Hepatocyte (in vitro differentiated cells): ENCODE results near the gene ATR. TPM values are rescaled to one million over a fixed set of nuclear protein-coding genes. Genes with fewer than 3 reads are reported as not detected.

Source experiments
- DNase-seq: peaks from one replicate; pipeline ENCODE4 v3.0.0-alpha.2; 2016; ENCODE audit warnings: low spot score
- H2AFZ ChIP-seq: fragments of 200-600 bp; sonication (generic); 2 replicates; pipeline ENCODE4 v1.6.0; 2016; ENCODE audit warnings: antibody characterized with exemption, mild to moderate bottlenecking
- H3K27ac ChIP-seq: fragments of 200-600 bp; sonication (generic); 2 replicates; pipeline ENCODE4 v1.5.1; 2016; ENCODE audit warnings: mild to moderate bottlenecking
- H3K27me3 ChIP-seq: fragments of 200-600 bp; sonication (generic); 2 replicates; pipeline ENCODE4 v1.6.1; 2016
- H3K36me3 ChIP-seq: fragments of 200-600 bp; sonication (generic); replicated peaks from 2 replicates; pipeline ENCODE4 v1.5.1; 2016; ENCODE audit warnings: low read depth; ENCODE audit not compliant: insufficient read depth
- H3K4me1 ChIP-seq: fragments of 200-600 bp; sonication (generic); 2 replicates; pipeline ENCODE4 v1.5.1; 2016; ENCODE audit warnings: mild to moderate bottlenecking, moderate library complexity; ENCODE audit not compliant: insufficient read depth
- H3K4me2 ChIP-seq: fragments of 200-600 bp; sonication (generic); 2 replicates; pipeline ENCODE4 v1.6.0; 2016
- H3K4me3 ChIP-seq: fragments of 200-600 bp; sonication (generic); 2 replicates; pipeline ENCODE4 v1.5.1; 2016; ENCODE audit warnings: mild to moderate bottlenecking
- H3K79me2 ChIP-seq: fragments of 200-600 bp; sonication (generic); 2 replicates; pipeline ENCODE4 v1.6.0; 2017; ENCODE audit warnings: mild to moderate bottlenecking
- H3K9me2 ChIP-seq: fragments of 200-600 bp; sonication (generic); replicated peaks from 2 replicates; pipeline ENCODE4 v1.6.0; 2017; ENCODE audit warnings: mild to moderate bottlenecking; ENCODE audit not compliant: insufficient read depth
- H3K9me3 ChIP-seq: fragments of 200-600 bp; sonication (generic); 2 replicates; pipeline ENCODE4 v1.5.1; 2016; ENCODE audit warnings: low read depth, mild to moderate bottlenecking
- H4K20me1 ChIP-seq: fragments of 200-600 bp; sonication (generic); 2 replicates; pipeline ENCODE4 v1.6.0; 2016; ENCODE audit warnings: mild to moderate bottlenecking; ENCODE audit not compliant: insufficient read depth, poor library complexity, severe bottlenecking
- EZH2 ChIP-seq: fragments of 200-600 bp; sonication (generic); IDR thresholded peaks from 2 replicates; pipeline ENCODE4 v1.6.1; 2016; ENCODE audit warnings: antibody characterized with exemption, mild to moderate bottlenecking, borderline replicate concordance
- EZH2phosphoT487 ChIP-seq: fragments of 200-600 bp; sonication (generic); IDR thresholded peaks from one replicate; pipeline ENCODE4 v1.6.1; 2018; ENCODE audit warnings: antibody characterized with exemption, mild to moderate bottlenecking, low read depth, moderate library complexity; ENCODE audit not compliant: unreplicated experiment, severe bottlenecking
- WGBS: methylation state at CpG from one replicate; pipeline ENCODE4 v1.1.6; 2016; ENCODE audit warnings: low lambda C conversion rate; ENCODE audit errors: missing lambda C conversion rate; 5-methylcytosine and 5-hydroxymethylcytosine counted together
- polyA plus RNA-seq: library from polyadenylated mRNA; unstranded; fragments of >200 nt; fragmentation: Nextera tagmentation; extraction: Ambion mirVana; gene quantifications from 2 replicates; pipeline ENCODE4 v1.2.1, GENCODE V29; 2016
- total RNA-seq: library from RNA; depleted of rRNA; stranded (reverse); fragments of >200 nt; gene quantifications from 2 replicates; pipeline ENCODE4 v1.2.3, GENCODE V29; 2014
- TF ChIP-seq, protein P1 (sequence below): fragments of 200-600 bp; sonication (generic); IDR thresholded peaks from 2 replicates; pipeline ENCODE4 v1.5.1; 2016; ENCODE audit warnings: antibody characterized with exemption, mild to moderate bottlenecking; ENCODE audit not compliant: poor library complexity

Gene ATR
- total and polyA plus RNA-seq, 2 experiments from 2014 or later: 10.0 to 35.6 TPM

DNA sequence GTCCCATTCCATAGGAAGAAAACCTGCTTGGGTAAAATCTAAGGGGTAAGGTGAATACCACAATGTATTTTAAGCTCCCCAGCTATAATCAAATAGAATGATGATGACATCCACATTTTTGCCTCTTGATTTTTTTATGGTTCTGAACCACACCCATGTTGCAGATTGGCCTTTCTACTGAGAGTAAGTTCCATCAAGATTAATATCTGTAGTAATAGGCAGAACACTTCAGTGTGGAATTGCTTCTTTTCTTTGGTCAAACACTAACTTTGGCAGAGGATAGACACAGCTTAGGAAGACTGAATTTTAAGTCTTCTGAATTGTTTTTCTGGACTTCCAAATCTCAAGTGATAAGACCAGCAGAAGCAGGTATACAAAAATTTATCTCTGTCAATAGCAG is 44.7 kb upstream of the ATR start:
- no peaks in the 10 kb centered on the region for H4K20me1 ChIP-seq
- peaks cover 3% of the 10 kb centered on the region for H3K4me1 ChIP-seq
- H3K9me2 ChIP-seq: no peaks in the 10 kb centered on the region
- peaks cover 9% of the 10 kb centered on the region for H3K79me2 ChIP-seq
- no peak overlapping the region for H3K4me3 ChIP-seq
- no peak overlapping the region for H3K4me2 ChIP-seq
- no peaks in the 10 kb centered on the region for H3K36me3 ChIP-seq
- no peaks in the 10 kb centered on the region for H3K9me3 ChIP-seq
- no peak for DNase-seq
- no peak overlapping the region for H3K27ac ChIP-seq
- H2AFZ ChIP-seq: no peak overlapping the region
- H3K27me3 ChIP-seq: no peaks in the 10 kb centered on the region
- no peak for TF ChIP-seq EZH2phosphoT487
- TF ChIP-seq, protein P1, sequence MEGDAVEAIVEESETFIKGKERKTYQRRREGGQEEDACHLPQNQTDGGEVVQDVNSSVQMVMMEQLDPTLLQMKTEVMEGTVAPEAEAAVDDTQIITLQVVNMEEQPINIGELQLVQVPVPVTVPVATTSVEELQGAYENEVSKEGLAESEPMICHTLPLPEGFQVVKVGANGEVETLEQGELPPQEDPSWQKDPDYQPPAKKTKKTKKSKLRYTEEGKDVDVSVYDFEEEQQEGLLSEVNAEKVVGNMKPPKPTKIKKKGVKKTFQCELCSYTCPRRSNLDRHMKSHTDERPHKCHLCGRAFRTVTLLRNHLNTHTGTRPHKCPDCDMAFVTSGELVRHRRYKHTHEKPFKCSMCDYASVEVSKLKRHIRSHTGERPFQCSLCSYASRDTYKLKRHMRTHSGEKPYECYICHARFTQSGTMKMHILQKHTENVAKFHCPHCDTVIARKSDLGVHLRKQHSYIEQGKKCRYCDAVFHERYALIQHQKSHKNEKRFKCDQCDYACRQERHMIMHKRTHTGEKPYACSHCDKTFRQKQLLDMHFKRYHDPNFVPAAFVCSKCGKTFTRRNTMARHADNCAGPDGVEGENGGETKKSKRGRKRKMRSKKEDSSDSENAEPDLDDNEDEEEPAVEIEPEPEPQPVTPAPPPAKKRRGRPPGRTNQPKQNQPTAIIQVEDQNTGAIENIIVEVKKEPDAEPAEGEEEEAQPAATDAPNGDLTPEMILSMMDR: no peak
- no peak for TF ChIP-seq EZH2

DNA sequence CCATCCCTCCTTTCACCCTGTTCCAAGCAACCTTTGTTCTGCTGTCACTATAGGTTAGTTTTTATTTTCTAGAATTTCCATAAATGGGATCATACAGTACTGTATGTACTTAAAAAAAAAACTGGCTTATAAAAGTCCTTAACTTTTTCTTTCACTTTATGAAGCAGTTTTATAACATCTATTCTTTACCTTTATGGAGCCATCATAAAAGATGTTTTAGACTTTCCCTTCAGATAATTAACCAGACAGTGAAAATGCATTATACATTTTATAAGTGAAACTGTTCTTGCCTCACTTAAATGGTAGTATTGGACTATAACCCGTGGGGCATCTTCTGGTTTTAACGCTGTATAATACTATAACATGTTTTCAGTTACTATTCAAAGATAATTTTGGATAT is 43.9 kb upstream of the ATR start:
- 79% methylated on average over 2 of the region's 2 CpGs for WGBS

DNA sequence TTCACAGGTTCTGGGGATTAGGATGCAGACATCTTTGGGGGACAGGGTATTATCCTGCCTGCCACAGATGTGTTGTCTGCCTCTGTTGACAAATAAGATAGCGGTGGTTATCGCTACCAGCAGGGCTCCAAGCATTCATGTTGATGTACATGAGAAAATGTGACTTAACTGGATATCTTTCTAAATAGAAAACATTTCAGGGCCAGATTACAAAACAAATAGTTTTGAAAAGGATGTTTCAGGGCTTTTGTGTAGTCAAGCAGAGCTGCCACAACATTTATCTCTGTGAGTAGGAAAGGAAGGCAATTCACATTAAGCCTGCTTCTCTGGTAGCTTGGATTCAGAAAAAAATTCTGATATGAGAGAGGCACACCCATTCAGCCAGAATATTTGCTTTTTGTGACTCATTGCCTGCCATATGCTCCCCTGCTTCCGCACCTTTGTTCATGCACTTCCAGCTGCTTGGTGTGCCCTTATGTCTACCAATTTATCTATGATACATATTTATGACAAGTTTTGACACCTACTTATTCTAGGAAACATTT is 40.5 kb upstream of the ATR start:
- H4K20me1 ChIP-seq: no peaks in the 10 kb centered on the region
- H3K4me2 ChIP-seq: no peak overlapping the region
- H3K9me3 ChIP-seq: no peaks in the 10 kb centered on the region
- H3K4me3 ChIP-seq: no peak overlapping the region
- WGBS: 73% methylated on average over 3 of the region's 3 CpGs
- no peaks in the 10 kb centered on the region for H3K27me3 ChIP-seq
- DNase-seq: peak; percentile 43
- peaks cover 3% of the 10 kb centered on the region for H3K4me1 ChIP-seq
- TF ChIP-seq EZH2phosphoT487: no peak
- TF ChIP-seq EZH2: no peak
- TF ChIP-seq, protein P1: no peak
- H2AFZ ChIP-seq: no peak overlapping the region
- H3K79me2 ChIP-seq: peaks cover 10% of the 10 kb centered on the region
- H3K9me2 ChIP-seq: no peaks in the 10 kb centered on the region
- H3K36me3 ChIP-seq: no peaks in the 10 kb centered on the region
- H3K27ac ChIP-seq: peak overlapping the region; percentile 10

More for the DNA sequence above, 43.9 kb upstream of the ATR start:
- Histone ChIP-seq H2AFZ (no peak overlapping the region), H3K4me2 (no peak overlapping the region), H3K9me2 (no peaks in the 10 kb centered on the region), H3K4me3 (no peak overlapping the region), H3K36me3 (no peaks in the 10 kb centered on the region), H3K27me3 (no peaks in the 10 kb centered on the region), H3K9me3 (no peaks in the 10 kb centered on the region), H3K27ac (no peak overlapping the region), H4K20me1 (no peaks in the 10 kb centered on the region), H3K4me1 (peaks cover 3% of the 10 kb centered on the region), H3K79me2 (peaks cover 12% of the 10 kb centered on the region)
- TF ChIP-seq, protein P1: no peak
- TF ChIP-seq EZH2phosphoT487 (no peak), EZH2 (no peak)
- no peak for DNase-seq

DNA sequence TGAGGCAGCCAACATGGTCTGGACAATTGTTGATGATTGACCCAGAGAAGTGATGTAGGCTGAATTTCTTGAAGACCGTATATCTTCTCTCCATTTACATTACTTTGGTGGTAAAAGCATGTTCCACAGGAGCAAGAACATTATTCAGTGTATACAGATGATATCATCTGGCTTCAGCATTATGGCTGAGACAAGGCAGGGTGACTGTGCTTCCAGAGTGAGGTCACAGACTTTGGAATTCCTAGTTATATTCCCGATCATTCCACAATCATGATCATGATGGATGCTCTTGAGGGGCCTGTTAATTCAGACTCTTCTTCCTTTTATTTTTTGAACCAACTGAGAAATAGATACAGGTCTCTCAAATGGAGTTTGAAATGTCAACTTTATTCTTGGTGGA is 36.6 kb upstream of the ATR start:
- no peaks in the 10 kb centered on the region for H3K9me2 ChIP-seq
- no peak overlapping the region for H2AFZ ChIP-seq
- no peaks in the 10 kb centered on the region for H3K27me3 ChIP-seq
- H4K20me1 ChIP-seq: no peaks in the 10 kb centered on the region
- H3K9me3 ChIP-seq: no peaks in the 10 kb centered on the region
- no peak for DNase-seq
- H3K4me3 ChIP-seq: no peak overlapping the region
- no peak overlapping the region for H3K27ac ChIP-seq
- 98% methylated on average over 2 of the region's 2 CpGs for WGBS
- peaks cover 3% of the 10 kb centered on the region for H3K4me1 ChIP-seq
- H3K79me2 ChIP-seq: peaks cover 10% of the 10 kb centered on the region
- TF ChIP-seq EZH2phosphoT487: no peak
- TF ChIP-seq EZH2: no peak
- TF ChIP-seq, protein P1: no peak
- no peaks in the 10 kb centered on the region for H3K36me3 ChIP-seq
- H3K4me2 ChIP-seq: no peak overlapping the region
